ENCODE measurements around the gene GFAP.

The GFAP gene

DNA sequence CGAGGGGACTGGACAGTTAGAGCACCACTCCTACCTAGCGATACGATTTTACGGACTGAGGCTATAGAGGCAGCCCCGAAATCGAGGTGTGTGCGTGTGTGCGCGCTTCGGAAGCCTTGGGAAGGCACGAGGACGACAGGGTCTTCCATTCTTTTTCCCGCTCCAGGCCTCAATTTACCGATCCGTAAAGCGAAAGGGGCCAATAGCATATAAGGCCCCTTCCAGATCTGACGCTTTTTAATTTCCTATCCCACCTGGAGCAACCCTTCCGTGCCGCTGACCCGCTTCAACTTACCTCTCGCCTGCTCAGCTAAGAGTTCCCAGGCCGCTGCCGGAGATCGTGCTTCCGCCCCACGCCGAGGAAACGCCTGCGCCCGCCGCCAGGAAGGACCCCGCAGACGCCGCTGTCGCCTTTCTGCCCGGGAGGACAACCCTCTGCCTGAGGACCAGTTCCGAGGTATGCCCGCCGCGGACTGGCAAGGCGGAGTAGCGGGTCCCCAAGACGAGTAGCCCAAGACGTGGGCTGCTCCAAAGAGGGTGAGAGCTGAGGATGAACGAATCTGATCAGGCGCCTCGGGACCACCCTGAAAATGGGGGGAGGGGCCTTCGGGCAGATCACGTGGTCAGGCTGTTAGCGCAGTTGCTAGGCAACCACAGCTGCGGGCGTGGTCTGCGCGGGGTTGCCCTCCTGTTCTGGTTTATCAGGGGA is 16.1 kb downstream of the GFAP start, which contains the start of gene EFTUD2:
TSS of gene EFTUD2 (minus strand) at position 372 of the 709 bp plus-strand sequence. CDS start 4,924 bp downstream, outside the sequence.
- DNase-seq (ENCODE audit: low spot score), result peak; percentile 99

GRCh38 chr17:44898768-44899073 is 16.6 kb downstream of the GFAP start:
- no peak for DNase-seq (ENCODE audit: low spot score)

- DNase-seq (ENCODE audit: low spot score), result no peak
Measured at GRCh38 chr17:44894642-44895041, 20.7 kb downstream of the GFAP start.

DNA sequence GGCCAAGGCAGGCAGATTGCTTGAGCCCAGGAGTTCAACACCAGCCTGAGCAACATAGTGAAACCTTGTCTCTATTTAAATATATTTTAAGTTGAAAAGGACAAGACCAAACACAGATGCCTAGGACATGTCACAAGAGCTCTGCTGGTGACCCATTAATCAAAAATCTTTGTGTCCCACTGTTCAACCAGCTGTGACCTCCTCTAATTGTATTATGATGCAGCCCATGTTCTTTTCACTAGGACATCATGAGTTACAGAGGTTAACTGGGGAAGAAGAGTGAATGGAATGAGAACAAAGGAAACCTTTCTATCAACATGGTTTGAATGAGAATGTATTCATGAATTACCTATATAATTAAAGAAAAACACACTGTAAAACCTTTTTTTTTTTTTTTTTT is 23.1 kb downstream of the GFAP start:
- no peak for DNase-seq (ENCODE audit: low spot score)

- no peak for DNase-seq (ENCODE audit: low spot score)
Measured at GRCh38 chr17:44889003-44889402, 26.3 kb downstream of the GFAP start.

DNA sequence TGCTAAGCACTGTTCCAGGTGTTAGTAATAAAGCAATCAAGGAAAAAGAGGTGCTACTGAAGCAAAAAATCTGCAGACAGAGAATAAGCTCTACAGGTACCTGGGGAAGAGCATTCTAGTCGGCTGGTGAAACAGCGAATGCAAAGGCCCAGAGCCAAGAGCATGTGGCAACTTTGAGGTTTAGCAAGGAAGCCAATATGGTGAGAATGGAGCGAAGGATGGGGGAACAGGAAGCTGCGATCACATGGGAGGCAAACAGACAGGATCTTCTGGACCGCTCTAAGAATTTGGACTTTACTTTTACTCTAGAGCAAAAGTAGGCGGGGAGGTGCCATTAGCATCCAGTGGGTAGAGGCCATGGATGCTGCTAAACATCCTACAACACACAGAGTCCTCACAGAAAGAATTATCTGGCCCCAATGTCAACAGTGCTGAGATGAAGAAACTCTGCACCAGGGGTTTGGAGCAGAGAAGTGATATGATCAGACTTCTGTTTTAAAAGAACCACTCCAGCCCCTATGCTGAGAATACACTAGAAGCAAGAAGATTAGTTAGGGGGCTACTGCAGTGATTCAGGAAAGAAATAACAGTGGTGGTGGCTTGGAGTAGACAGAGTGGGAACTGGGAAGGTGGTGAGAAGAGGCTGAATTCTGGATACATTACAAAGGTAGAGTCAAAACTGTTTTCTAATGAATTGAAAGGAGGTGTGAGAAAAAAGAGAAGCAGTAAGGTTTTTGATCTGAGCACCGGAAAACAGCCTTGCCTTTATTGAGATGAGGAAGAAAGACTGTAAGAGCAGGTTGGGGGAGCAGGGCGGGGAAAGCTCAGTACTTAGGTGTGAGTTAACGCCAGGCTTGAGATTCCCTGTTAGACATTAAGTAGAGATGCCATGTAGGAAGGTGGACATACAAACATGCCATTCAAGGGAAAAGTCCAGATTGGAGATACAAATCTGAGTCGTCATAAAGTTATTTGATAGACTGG is 27.0 kb downstream of the GFAP start:
- no peak for DNase-seq (ENCODE audit: low spot score)

- no peak for DNase-seq (ENCODE audit: low spot score)
Measured at GRCh38 chr17:44887016-44887415, 28.3 kb downstream of the GFAP start.

DNA sequence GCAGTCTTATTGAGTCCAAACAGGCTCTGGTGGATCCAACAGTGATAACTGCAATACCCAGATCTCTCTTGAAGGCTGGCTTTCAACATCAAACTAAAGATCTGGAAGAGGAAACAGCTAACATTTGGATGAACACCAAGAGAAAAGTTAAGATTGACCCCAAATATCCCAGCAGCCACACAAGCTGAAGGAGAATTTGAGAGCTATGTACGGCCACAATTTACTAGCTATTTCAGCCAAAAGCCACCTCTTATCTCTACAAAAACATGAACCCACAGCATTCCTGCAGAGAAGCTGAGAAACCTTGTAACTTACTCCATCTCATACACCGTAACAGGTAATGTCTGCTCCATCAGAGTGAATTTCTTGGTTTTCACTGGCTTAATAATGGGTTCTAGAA is 30.4 kb downstream of the GFAP start:
- DNase-seq (ENCODE audit: low spot score), result no peak

DNA sequence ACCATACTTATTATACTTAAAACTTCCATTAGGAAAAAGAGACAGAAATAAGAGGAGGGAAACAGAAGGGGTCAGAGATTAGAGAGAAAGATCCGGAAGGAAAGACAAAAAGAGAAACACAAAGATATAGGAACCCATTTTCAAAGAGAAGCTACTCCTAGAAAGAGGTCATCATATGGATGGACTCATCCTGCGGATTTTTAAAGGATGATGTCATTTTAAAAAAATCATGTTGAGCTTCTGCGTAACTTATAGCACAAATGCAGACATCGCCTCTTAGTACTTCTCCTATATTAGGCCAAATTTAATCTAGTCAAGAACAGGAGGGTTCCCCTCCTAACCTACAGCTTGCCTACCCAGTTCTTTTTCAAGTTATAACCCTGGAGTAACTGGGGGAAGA is 34.2 kb downstream of the GFAP start:
- no peak for DNase-seq (ENCODE audit: low spot score)

GRCh38 chr17:44880062-44880461 is 35.2 kb downstream of the GFAP start:
- DNase-seq (ENCODE audit: low spot score), result no peak

- DNase-seq (ENCODE audit: low spot score), result no peak
Measured at GRCh38 chr17:44879376-44879775, 35.9 kb downstream of the GFAP start.

DNA sequence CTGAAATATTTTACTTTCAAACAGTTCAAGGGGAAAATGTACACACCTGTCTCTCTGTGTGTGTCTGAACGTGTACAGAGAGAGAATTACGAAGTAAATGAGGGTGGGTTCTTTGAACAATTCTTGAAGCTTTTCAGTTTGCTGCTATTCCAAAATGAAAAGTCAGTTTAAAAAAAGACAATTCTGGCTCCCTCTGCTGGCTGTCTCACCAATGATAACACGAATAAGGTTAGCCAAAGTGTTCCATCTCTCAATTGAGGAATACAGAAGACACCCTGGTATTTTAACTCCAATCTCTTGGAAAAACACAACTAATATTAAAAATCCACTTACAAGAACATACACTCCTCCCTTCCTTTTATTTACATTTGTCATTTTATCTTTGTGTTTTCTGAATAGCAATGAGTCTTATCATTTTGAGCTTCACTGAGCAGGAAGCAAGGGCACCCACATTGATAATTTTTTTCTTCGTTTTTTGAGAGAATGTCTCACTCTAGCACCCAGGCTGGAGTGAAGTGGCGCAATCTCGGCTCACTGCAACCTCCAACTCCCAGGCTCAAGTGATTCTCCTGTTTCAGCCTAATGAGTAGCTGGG is 36.6 kb downstream of the GFAP start:
- DNase-seq (ENCODE audit: low spot score), result peak; percentile 62

DNA sequence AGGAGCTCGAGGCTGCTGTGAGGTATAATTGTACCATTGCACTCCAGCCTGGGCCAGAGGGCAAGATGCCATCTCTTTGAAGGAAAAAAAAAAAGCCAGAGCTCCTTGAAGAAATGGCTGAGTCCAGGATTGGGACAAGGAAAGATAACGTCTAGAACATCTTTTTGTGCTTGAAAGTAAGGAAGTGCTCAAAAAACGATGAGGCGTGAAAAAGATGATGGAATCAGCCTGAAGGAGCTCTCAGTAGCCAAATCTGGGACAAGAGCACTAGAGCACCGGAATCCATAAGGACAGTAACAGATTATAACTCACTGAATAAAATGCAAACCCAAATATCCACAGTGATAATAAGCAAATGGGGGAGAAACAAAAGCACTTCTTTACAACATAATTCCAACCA is 38.2 kb downstream of the GFAP start:
- DNase-seq (ENCODE audit: low spot score), result no peak

DNA sequence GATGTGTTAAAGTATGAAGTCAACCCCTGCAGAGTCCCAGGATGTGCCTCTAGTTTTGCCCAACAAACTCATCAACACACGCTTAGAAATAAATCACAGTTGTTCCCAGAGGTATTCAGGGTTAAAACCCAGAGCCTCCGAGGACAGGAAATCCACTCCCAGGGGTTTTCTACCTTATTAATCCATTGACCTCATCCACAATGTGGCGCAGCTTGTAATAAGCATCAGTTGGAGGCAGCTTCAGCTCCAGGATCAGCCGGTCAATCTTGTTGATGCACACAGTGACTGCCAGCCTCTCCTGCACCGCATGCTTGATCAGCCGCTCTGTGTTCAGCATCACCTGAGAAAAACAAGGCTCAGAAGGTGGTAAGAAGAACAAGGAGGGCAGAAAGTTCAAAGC is 39.5 kb downstream of the GFAP start:
- DNase-seq (ENCODE audit: low spot score), result peak; percentile 83

DNA sequence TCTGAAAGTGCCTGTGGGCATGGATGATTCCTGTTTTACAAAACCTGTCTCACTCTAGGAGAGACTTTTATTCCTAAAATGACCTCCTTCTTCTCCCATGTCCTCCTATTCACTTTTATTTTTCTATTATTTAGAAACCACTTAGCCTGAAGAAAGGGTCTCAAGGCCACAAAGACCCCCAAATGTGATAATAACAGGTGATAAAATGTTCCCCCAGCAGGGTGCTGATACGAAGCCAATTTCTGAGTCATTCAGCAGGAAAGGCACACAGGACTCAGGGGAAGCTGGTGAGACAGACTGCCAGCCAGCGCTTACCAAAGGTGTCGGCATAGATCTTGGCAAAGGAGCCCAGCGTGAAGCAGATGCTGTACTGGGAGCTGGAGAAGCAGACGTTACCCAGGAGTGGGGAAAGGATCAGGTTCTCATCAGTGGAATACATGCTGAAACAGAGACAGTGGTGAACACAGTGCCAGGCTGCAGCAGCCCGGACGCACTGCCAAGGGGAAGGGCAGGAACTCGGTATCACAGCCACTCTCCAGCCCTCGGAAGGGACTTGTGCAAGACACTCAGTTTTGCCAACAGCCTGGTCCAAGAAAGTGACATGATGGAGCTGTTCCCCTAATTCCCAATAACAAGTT is 43.0 kb downstream of the GFAP start:
- no peak for DNase-seq (ENCODE audit: low spot score)

GRCh38 chr17:44871556-44871955 is 43.7 kb downstream of the GFAP start:
- DNase-seq (ENCODE audit: low spot score), result no peak

- no peak for DNase-seq (ENCODE audit: low spot score)
Measured at GRCh38 chr17:44867841-44868240, 47.5 kb downstream of the GFAP start.

DNA sequence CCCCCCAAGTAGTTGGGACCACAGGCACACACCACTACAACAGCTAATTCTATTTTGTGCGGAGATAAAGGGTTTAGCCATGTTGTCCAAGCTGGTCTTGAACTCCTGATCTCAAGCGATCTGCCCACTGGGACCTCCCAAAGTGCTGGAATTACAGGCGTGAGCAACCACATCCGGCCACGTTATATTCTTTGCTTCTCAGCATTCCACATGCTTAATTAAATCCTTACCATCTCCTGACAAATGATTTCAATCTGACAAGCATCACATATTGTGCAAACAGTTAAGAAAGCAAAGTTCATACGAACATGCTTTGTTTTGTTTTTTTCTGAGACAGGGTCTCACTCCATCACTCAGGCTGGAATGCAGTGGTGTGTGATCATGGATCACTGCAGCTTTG is 49.4 kb downstream of the GFAP start:
- DNase-seq (ENCODE audit: low spot score), result no peak

DNA sequence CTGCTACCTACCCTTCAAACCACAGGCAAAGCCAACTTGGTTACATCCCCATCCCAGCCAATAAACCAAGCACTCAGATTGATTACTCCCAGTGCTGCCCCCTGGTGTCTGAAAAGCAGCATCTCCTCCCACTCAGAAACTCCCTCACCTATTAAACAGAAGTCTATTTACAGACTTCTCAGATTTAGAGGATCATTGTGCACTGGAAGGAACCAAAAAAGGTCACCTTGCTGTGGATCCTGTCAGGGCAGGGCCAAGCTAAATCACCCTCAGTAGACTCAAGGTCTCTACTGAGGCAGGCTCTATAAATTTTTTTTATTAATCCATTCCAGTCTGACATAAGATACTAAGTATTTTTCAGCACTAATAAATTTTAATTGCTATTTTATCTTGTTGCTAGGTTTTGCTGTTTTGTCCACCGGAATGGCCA is 50.1 kb downstream of the GFAP start:
- peak; percentile 89 for DNase-seq (ENCODE audit: low spot score)

DNA sequence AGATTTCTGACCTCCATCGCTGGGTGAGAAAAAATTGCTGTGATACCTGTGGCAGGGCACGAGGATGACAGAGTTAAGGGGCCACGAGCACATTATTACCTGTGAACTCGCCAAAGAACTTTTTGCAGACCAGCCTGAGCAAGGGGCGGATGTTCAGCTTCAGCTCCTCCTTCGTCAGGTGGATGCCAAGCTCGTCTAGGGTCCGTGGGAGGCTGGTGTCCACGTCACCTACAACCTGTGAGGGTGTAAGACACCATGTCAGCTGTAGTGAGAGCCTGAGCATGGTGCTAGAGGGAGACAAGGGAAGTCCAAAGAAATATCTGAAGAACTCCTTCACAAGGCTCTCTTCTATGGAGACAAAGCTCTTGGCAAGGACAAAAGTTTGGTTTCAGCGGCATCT is 50.5 kb downstream of the GFAP start:
- DNase-seq (ENCODE audit: low spot score), result no peak

- DNase-seq (ENCODE audit: low spot score), result no peak
Measured at GRCh38 chr17:44863061-44863918, 52.0 kb downstream of the GFAP start.

Data from D341Med (cell line).